GM10847 (cell line): ENCODE results near the gene TALDO1.

Experiments used
- POLR2A ChIP-seq: IDR thresholded peaks from 2 replicates; pipeline ENCODE4 v1.6.1; 2011; ENCODE audit not compliant: insufficient read length; ENCODE audit errors: extremely low read depth

TALDO1 gene

GRCh38 chr11:769887-770641 is 22.8 kb downstream of the TALDO1 start:
- TF ChIP-seq POLR2A, result no peak

- TF ChIP-seq POLR2A, result no peak
These were observed 23.7 kb downstream of the TALDO1 start for GRCh38 chr11:770642-771616.

- no peak for TF ChIP-seq POLR2A
These were observed 24.4 kb downstream of the TALDO1 start for GRCh38 chr11:771617-772204.

- no peak for TF ChIP-seq POLR2A
These were observed 25.4 kb downstream of the TALDO1 start for GRCh38 chr11:772429-773390.

- no peak for TF ChIP-seq POLR2A
These were observed 26.2 kb downstream of the TALDO1 start for GRCh38 chr11:773425-773824.

- no peak for TF ChIP-seq POLR2A
These were observed 26.6 kb downstream of the TALDO1 start for GRCh38 chr11:773830-774229.

- no peak for TF ChIP-seq POLR2A
These were observed 27.8 kb downstream of the TALDO1 start for GRCh38 chr11:774873-775592.

- TF ChIP-seq POLR2A, result no peak
These were observed 28.9 kb downstream of the TALDO1 start for GRCh38 chr11:776263-776560.

GRCh38 chr11:776561-777287 is 29.5 kb downstream of the TALDO1 start:
- no peak for TF ChIP-seq POLR2A

GRCh38 chr11:777288-778255 is 30.3 kb downstream of the TALDO1 start, which contains the start of gene GATD1:
GATD1 (minus strand) TSS chr11:777487; CDS start chr11:777462, 25 bp downstream.
- peak; percentile 97 for TF ChIP-seq POLR2A

GRCh38 chr11:778976-779954 is 32.0 kb downstream of the TALDO1 start:
- no peak for TF ChIP-seq POLR2A
